Fibroblast of the conjunctiva (primary cell): ENCODE results near the gene JAZF1.
A peak's percentile ranks its signal among the peaks of the same experiment; 100 is the strongest.

Experiments
- DNase-seq: peaks from one replicate; pipeline ENCODE4 v3.0.0-alpha.2; 2010; ENCODE audit warnings: low read depth

JAZF1 gene

DNA sequence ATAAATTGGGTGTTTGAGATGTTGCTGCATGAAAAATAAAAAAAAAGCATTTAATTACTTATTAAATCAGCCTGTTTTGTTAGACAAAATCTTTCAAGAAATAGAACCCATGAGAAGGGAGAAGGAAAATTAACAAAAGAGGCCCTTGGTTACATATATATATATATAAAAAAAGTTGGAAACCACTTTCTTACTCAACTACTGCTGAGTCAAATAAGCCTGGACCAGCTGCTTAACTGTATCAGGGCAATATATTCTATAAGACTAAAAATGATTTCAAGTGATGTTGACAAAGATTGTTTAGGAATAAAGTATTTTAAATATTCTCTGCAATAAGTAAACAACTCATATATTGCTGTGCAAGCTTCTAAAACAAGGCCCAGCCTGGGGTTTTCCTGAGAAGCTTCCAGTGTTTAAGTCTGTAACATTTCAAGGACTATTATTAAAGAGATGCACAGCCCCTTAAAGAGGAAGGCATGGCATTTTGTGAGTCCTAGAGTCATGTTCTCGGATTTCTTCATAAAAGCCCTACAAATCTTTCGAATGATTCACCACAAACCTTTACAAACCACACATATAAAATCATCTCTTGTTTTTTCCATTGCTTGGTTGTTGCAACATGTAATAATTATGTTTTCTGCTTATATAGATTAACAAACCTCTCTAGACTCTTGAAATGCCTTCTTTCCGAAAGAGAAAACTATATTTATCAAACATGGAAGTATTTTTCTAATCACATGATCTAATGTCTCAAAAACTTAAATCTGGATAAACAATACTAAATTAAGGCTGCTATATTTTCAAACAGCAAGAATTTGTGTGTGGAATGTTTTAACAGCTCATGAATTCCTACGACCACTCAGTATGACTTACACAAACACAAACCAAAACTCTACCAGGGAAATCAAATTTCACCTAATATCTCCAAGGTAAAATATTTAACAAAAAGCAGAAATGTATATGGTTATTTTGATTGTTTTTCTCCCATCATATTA lies 14.3 kb downstream of the JAZF1 start:
- peak; percentile 77 for DNase-seq

DNA sequence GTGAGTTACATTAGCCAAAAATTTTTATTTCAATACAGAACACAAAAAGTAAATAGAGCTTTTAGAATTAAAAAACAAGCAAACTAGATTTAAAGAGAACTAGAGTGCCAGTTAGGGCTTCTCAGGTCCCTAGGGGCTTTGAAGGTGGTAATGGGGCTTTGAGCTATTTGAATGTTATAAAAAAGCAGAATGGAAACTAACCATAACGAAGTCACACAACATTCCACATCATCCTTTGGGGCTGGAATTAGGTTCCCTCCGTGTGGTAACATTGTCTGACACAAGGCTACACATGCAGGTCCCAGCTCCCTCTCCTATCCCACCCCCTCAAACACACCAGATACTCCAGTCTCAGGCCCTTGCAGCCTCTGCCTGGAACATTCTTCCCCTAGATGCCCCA lies 15.3 kb downstream of the JAZF1 start:
- no peak for DNase-seq

DNA sequence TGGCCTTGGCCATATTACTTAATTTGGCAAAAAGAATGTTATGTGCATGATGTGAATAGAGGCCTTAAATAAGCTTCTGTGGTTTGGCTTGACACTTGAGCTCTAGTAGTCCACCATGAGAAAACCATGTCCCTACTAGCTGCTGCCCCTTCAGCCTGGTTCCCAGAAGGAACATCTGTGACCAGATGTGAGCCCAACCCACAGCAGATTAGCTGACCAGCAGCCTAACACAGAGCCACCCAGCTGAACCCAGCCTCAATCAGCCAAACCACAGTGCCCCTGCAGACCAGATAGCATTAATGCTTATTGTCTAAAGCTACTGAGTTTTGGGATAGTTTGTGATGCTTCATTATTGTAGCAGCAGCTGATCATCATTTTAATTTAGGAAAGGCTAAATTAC lies 16.6 kb downstream of the JAZF1 start:
- DNase-seq: no peak

DNA sequence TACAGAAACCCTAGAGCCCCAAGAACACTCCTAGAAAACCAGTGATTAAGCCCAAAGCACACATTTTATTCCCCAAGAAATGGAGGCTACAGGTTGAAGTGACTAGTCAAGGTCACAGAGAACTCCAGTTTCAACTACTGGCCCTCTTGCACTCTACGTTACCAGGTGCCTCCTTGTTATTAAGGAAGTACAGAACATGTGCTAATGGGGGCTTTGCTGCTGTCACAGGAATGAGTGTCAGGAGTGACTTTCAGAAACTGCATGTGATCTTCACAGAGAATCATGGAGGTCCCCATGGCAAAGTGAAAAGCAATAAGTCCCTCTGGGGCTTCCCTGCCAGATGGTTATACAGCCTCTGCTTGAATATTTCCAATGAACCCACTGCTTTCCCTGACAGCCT lies 19.3 kb downstream of the JAZF1 start:
- DNase-seq: no peak

DNA sequence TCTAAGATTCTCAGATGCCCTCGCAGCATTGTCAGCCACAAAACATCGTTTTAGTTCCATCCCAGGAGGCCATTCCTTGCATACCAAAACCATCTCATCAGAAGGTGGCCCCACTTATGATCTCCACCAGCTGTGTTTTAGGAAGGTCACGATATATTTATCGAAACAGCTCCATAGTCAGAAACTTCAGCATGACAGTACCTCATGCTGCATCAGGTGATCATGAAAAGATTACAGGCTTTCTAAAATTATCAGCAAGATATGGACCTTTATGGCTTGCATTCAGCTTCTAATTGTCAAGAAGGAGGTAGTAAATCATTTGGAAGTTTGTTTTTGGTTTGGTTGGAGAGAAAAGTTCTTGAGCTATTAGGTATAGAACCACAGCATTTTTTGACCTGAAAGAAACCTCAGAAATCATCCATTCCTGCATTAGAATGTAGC lies 20.0 kb downstream of the JAZF1 start:
- DNase-seq: no peak

DNA sequence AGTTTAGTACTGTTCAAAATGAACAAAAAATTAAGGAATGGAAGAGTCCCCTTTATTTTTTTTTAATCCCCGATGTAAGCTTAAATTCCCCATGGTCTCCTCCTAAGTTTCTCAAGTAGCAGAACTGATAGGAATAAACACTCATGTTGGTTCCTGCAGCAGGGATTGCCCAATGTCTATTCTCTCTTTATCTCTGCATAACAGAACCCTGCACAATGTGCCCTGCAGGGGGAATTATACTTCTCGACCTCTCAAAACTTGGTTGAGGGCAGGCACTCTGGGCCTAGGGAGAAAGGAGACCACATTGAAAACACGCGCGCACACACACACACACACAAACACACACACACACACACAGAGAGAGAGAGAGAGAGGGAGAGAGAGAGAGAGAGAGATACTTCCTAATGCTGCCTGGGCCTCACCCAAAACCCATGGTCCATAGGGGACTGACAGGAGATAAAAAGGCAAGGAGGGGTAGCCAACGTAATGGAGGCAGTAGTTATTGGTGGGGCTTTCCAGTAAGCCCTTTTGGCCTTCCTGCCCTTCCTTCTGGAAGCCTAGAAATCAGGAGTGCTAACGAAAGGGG lies 22.7 kb downstream of the JAZF1 start:
- no peak for DNase-seq

DNA sequence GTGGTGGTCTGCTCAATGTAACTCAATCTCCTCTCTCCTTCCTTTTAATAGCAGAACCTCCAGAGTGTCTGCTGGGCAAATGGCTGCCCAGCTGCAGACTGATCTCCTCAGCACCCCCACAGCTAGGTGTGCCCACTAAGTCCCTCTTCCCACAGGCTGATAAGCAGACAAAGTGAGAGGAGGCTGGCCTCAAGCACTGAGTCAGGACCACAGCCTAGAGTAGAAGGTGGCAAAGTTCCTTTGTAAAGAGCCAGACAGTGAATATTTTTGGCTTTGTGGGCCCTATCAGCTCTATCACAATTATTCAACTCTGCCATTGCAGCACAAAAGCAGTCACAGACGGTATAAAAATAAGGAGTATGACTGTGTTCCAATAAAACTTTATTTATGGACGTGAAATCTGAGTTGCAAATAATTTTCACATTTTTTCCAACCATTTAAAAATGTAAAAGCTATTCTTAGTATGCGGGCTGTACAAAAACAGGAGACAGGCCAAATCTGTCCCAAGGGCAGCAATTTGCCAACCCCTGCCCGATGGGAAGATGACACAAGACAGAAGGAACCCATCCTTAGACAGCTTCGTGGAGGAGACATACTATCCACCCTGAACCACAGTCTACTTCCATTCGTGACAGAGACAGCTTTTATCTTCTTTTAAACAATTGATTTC lies 23.4 kb downstream of the JAZF1 start:
- DNase-seq: no peak

DNA sequence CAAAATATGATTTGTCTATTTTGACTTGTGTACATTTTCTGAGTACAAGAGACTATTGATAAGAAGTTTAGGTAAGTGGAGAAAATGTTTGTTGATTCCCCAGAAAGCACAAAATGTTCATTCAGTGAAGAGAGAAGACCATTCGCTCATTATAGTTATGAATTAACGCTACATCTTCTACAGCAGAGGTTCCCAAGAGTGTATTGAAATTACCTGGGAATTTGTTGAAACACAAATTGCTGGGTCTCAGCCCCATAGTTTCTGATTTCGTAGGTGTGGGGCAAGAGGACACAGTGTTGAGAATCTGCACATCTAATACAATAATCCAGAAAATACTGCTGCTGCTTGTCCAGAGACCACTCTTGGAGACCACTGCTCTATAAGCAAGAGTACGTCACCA lies 24.2 kb downstream of the JAZF1 start:
- DNase-seq: no peak

DNA sequence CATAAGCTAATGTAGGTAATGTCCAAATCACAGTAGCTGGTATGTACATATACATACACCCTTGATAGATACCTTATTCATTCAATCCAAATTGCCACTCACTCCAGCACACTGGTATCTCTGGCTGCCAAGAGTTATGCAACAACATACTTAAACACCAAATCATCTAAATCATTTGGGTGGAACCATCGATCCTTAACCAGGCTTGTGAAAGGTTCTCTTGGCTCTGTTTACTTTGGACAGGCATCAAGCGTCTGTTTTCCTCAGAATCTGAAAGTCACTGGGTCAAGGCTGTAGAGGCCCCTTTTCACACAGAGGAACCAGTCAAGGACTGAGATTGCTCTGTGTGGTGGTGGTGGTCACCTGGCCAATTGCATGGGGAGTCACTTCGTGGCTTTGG lies 24.6 kb downstream of the JAZF1 start:
- no peak for DNase-seq

DNA sequence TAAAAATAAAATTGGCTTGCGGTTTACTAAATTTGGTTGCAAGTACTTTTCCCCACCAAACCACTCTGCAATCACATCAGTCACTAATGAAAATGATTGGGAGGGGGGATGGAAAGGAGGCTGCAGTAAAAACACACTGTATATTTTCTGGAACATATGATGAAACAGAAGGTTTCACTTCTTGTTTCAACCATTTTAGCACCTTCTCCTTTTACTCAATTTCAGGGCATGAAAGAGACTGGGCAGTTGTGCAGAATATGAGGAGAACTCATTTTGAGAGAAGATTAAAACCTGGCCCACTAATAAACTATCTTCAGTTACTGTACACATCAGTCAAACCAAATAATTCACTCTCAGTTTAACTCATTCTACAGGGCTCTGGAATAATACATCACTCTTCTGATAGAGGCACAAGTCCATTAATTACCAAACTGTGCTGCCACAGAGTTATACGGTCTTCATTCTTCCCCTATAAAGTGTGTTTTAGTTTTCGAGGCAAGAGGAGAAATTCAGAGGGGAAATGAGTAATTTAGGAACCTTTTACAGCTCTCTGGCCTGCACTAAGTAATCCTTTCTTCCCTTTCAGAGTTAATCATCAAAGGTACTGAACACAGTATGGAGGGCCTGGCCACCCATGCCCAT lies 25.5 kb downstream of the JAZF1 start:
- no peak for DNase-seq

DNA sequence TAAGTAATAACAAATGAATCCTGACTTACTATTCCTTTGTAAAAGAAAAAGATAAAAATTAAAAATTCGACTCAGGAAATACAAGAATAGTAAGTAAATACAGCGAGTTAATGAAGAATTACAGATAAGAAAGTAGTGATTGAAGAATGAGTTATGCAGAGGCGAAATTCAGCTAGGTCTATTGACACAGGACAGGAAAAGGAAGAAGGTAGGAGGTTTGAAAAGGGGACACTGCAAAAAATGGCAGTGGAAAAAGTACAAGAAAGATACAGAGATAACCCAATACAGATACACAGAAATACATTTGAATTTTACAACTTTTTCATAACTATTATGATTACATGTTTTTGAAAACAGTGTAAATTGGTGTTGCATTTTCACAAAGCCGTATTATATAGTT lies 28.0 kb downstream of the JAZF1 start:
- DNase-seq: no peak

DNA sequence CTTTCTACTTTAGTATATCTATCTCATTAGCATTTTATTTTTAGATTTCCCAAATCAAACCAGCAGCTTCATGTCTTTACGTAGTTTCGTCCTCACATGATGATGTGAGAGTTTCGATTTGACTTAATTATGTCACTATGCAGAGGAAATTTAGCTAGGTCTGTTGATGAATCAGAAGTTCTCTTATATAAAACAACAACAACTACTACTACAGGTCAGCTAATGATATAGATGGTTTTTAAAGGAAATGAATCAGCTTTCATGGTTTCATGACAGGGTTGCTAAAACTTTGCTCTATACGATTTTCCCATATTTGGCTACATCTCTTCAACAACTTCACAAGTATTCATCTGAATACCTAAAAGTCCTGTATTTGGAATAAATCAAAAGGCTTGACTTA lies 28.6 kb downstream of the JAZF1 start:
- DNase-seq: no peak

DNA sequence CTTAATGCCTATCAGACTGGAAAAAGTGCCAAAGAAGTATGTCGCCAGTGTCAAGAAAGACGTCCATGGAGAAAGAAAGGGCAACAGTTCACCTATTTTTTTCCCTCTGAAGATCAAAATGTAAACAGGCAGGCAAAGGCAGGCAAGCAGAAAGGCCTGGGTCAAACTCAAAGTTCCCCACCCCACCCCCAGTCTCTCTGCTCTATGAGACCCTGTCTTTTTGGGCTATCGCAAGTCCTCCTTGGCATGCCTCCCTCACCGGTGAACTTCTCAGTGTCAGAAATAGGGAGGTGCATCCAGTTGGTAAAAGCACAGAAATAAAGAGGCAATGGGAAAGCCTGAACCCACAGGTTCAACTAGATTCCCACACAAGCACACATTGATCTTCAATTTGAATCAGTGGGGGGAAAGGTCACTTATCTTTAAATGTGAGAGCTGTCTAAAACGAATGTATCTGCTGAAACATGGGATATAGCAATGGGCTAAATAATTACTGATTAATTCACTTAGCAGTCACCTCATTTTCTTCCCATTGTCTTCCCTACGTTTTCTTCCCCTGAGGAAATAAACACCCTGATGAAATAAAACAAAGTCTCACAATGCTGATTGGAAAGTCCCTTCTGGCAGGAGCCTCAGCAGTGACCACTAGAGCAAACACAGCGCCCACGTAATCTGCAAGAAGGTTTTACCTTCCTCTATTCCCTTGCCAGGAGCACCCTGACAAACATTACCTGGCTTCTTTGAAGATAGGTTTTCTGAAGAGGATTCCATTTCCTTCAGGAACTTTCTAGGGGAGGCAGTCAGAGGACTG lies 31.1 kb downstream of the JAZF1 start:
- no peak for DNase-seq

DNA sequence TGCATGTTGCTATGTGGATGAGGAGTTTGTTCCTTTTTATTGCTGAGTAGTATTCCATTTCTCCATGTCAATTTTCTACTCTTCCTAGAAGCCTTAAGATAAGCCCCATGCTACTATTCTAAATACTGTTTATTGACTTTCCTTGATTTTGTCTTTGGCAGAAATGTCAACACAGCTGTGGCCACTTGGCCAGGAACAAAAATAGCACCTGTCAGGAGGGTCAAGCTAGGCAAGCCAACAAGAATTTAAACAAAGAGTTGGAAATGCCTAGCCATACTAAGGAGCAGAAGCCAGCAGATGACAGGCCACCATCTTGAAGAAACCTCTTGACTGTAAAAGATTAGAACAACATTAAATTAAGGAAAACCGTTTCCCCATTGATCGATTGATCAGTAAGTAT lies 34.7 kb downstream of the JAZF1 start:
- DNase-seq: no peak

DNA sequence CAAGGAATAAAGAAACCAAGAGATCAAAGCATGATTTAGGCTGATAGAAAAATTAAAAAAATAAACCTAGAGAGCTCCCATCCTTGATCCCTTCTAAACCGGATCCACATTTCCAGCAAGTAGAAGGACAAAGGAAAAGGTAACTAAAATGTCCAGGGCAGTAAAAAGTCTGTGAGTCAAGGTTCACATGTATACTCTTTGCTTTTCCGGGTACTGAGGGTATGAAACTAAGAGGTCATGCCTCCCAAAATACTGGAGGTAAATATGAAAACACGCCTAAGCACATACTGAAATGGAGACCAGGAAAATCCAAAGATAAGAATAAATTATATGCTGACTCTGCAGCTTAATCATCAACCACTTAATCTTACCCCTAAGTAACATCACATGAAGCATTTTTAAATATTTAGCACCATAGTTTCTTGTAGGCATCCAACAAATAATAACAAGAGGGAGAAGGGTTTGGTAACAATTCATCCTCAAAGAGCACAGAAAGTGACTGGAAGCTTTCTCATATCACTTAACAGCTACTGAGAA lies 35.4 kb downstream of the JAZF1 start:
- no peak for DNase-seq

DNA sequence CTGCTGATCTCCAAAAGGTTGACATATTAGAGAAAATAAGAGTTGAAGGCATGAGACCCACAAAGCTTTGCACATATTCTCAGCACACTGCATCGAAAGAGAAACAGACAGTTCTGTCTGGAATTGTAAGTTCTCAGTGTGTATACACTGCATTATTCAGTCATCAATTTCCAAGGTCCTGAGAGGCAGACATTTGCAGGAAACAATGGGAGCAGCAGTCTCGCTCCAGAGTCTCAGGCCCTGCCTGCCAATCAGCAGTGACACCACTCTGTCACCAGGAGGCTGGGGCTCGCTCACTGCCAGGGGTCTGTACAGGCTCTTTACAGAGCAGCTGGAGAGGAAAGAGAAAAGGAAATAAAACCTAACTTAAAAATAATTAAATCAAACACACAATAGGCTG lies 36.3 kb downstream of the JAZF1 start:
- no peak for DNase-seq

DNA sequence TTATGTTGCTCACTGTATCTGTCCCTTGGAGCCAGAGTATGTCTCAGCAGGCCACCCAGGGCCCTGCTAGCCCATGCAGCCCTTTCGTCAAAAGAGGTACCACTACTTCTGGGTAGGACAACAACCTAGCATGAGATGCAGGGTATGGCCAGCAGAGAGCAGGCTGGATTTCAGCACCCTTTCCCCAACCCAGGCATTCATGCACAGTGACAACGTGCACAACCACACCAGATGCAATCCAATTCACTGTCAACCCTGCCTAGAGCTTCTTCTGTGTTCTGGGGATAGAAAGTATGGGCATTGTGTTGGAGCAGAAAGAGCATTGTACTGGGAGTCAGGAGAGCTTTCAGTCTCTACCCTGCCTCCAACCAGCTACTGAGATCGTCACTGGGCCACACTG lies 37.9 kb downstream of the JAZF1 start:
- no peak for DNase-seq

DNA sequence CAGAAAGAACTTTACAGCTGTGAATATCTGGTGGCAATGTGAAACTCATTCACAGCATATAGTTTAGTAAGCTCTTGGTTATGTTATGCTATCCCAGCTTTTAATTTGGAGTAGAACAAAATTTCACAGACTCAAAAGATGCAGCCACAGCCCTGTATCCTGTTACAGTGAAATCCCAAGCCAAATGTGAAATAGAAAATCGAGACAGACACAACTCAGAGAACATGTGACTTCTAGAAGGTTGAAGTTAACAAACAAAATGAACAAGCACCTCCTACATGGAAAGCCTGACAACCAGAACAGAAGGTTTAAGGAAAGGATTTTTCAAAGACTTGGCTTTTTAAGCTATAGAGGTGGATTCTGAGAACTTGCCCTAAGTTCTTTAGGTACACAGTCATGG lies 39.6 kb downstream of the JAZF1 start:
- no peak for DNase-seq

DNA sequence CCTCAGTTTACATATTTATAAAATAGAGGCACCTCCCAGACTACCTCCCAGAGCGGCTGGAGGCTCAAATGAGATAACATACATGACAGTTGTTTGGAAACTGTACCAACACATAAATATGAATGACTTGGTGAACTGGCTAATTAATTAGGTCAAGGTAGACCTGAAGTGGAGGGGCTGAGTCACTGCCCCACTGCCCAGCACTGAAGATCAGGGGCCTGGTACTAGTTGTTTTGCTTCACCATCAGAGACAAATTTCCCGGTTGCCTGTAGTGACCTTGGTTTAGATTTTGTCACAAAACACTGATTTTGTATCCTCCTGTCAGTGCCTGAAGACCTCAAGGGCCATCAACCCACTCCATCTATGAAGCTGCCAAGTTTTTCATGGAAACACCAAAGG lies 41.8 kb downstream of the JAZF1 start:
- no peak for DNase-seq

DNA sequence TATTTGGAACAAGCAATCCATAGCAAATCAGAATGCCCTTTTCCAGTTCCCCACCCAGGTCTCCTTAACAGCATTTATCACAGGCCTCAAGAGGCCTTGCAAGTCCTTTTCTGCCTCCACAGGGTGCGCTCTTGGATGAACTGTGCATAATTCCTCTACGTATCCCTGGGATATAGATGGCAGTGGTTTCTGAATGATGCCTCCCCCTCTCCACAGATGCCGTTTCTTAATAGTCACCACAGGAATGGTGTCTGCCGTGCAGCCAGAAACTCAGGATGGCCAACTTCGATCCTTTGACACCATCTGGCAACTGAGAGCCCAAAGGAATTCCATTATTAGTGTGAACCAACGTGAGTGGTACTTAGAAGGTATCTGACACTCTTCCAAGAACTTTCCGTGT lies 43.1 kb downstream of the JAZF1 start:
- DNase-seq: no peak

DNA sequence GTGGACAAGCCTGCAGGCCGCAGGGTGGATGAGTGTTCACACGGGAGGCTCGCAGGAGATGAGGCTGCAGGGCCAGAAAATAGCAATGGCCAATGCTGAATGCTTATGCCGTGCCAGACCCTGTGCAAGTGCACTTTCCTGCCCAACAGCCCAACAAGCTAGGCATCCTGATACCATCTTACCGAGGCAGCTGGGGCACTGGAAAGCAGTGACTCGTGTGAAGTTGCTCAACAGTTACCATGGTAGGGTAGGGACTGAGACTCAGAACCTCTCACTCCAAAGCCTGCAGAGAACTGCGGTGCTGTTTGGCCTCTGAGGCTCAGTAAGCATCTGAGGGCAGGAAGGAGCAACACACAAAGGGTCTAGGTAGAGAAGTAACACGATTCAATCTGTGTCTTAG lies 43.7 kb downstream of the JAZF1 start:
- DNase-seq: no peak
